SU-DHL-6 (cell line): Measurements from ENCODE around the gene PROX2.

Experiments used
- H2AFZ ChIP-seq: fragments of 200-600 bp; sonication (generic); 2 replicates; pipeline ENCODE4 v1.6.1; 2014; ENCODE audit warnings: low read depth, mild to moderate bottlenecking, moderate library complexity, mixed read lengths, antibody characterized with exemption, low read length; ENCODE audit not compliant: severe bottlenecking
- H3F3A ChIP-seq: fragments of 200-600 bp; shearing (Covaris generic); 2 replicates; pipeline ENCODE4 v1.6.0; 2016; ENCODE audit warnings: antibody characterized with exemption, mild to moderate bottlenecking; ENCODE audit not compliant: insufficient read depth
- H3K27ac ChIP-seq: fragments of 200-600 bp; sonication (generic); 2 replicates; pipeline ENCODE4 v1.5.1; 2016; ENCODE audit warnings: low read depth, mild to moderate bottlenecking, low read length, moderate library complexity, mixed read lengths
- H3K27me3 ChIP-seq: fragments of 200-600 bp; sonication (generic), shearing (Covaris generic); 2 replicates; pipeline ENCODE4 v1.6.0; 2014; ENCODE audit warnings: mild to moderate bottlenecking, low read length
- H3K36me3 ChIP-seq: fragments of 200-600 bp; sonication (generic); 2 replicates; pipeline ENCODE4 v1.6.1; 2014; ENCODE audit warnings: mild to moderate bottlenecking, low read length, mixed read lengths
- H3K4me2 ChIP-seq: fragments of 300-600, 200-600 bp; shearing (Covaris generic), sonication (generic); 2 replicates; pipeline ENCODE4 v1.6.0; 2014; ENCODE audit warnings: low read length, low read depth, mild to moderate bottlenecking; ENCODE audit not compliant: poor library complexity, severe bottlenecking
- H3K4me3 ChIP-seq: fragments of 200-600 bp; sonication (generic); 2 replicates; pipeline ENCODE4 v1.5.1; 2014; ENCODE audit warnings: antibody characterized with exemption, low read length, mild to moderate bottlenecking, mixed read lengths; ENCODE audit not compliant: insufficient read depth, poor library complexity, severe bottlenecking
- H3K79me2 ChIP-seq: fragments of 200-600 bp; sonication (generic); 2 replicates; pipeline ENCODE4 v1.6.1; 2014; ENCODE audit warnings: mild to moderate bottlenecking, low read length, moderate library complexity; ENCODE audit not compliant: insufficient read depth
- H3K9ac ChIP-seq: fragments of 200-600 bp; sonication (generic); 2 replicates; pipeline ENCODE4 v1.7.0; 2014; ENCODE audit warnings: mild to moderate bottlenecking, low read length
- H3K9me2 ChIP-seq: fragments of 200-600 bp; sonication (generic); replicated peaks from 2 replicates; pipeline ENCODE4 v1.6.1; 2014; ENCODE audit warnings: low read length; ENCODE audit not compliant: insufficient read depth
- H3K9me3 ChIP-seq: fragments of 200-600 bp; sonication (generic); 2 replicates; pipeline ENCODE4 v1.6.1; 2014; ENCODE audit warnings: low read length, mixed read lengths; ENCODE audit not compliant: insufficient read depth
- H4K20me1 ChIP-seq: fragments of 200-600 bp; sonication (generic); 2 replicates; pipeline ENCODE4 v1.6.1; 2014; ENCODE audit warnings: low read depth, mild to moderate bottlenecking, antibody characterized with exemption, low read length, moderate library complexity, mixed read lengths
- CTCF ChIP-seq: fragments of 200-600 bp; sonication (generic); IDR thresholded peaks from one replicate; pipeline ENCODE4 v1.5.1; 2017; ENCODE audit warnings: antibody characterized with exemption, mild to moderate bottlenecking, low read length, moderate library complexity; ENCODE audit not compliant: insufficient read depth, poor library complexity, severe bottlenecking
- EZH2phosphoT487 ChIP-seq: fragments of 200-600 bp; sonication (generic), shearing (Covaris generic); conservative IDR thresholded peaks from 2 replicates; pipeline ENCODE4 v1.6.1; 2018; ENCODE audit warnings: mild to moderate bottlenecking, antibody characterized with exemption, low read length, moderate library complexity, mixed read lengths

The PROX2 gene

GRCh38 chr14:74866708-74867389 lies 9.1 kb downstream of the PROX2 start:
- Histone ChIP-seq H4K20me1 (no peaks in the 10 kb centered on the region), H3F3A (no peaks in the 10 kb centered on the region), H3K4me2 (no peak overlapping the region), H3K36me3 (no peaks in the 10 kb centered on the region), H3K27ac (no peak overlapping the region), H3K9ac (no peak overlapping the region), H3K27me3 (no peaks in the 10 kb centered on the region), H3K79me2 (no peaks in the 10 kb centered on the region), H3K4me3 (no peak overlapping the region), H3K9me2 (no peaks in the 10 kb centered on the region), H2AFZ (no peak overlapping the region), H3K9me3 (no peaks in the 10 kb centered on the region)
- TF ChIP-seq EZH2phosphoT487 (no peak), CTCF (no peak)

DNA sequence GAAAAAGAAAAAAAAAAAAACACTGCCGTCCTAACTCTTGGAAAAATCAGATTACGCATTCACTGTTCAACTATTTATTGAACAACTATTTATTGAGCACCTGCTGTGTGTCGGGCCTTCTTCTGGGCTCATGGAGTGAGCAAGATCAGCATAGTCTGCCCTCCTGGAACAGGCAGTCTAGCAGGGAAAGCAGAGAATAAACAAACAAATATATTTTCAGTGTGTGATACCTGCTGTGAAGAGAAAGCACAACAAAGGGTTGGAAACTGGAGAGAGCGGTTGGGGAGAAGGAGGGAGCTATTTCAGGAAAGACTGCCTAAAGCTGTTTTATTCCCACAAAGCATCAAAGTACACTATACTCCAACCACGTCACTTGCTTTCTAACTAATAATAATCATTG lies 10.8 kb downstream of the PROX2 start:
- no peaks in the 10 kb centered on the region for H3K36me3 ChIP-seq
- no peaks in the 10 kb centered on the region for H4K20me1 ChIP-seq
- no peaks in the 10 kb centered on the region for H3F3A ChIP-seq
- no peak overlapping the region for H2AFZ ChIP-seq
- TF ChIP-seq CTCF (no peak), EZH2phosphoT487 (no peak)
- no peak overlapping the region for H3K4me2 ChIP-seq
- H3K9me3 ChIP-seq, result no peaks in the 10 kb centered on the region
- H3K79me2 ChIP-seq, result no peaks in the 10 kb centered on the region
- H3K27me3 ChIP-seq, result no peaks in the 10 kb centered on the region
- H3K9ac ChIP-seq, result no peak overlapping the region
- no peak overlapping the region for H3K4me3 ChIP-seq
- no peak overlapping the region for H3K27ac ChIP-seq
- no peaks in the 10 kb centered on the region for H3K9me2 ChIP-seq

DNA sequence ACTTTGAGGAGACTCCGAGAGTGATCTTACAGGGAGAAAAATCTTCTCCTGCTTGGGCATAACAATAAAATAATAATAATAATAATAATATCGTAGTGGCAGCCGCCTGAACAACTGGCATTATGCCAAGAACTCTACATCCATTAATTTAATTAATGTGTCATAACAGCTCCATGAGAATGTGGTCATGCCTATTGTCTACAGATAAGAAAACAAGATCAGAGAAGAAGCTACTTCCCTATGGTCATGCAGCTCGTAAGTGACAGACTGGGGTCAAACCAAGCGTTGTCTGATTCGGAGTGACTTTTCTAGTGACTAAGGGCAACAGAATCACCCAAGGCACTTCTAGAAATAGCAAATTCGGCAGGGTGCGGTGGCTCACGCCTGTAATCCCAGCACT lies 11.7 kb downstream of the PROX2 start:
- no peaks in the 10 kb centered on the region for H3F3A ChIP-seq
- H3K27ac ChIP-seq, result no peak overlapping the region

More for the DNA sequence above, 11.7 kb downstream of the PROX2 start:
- Histone ChIP-seq H3K36me3 (no peaks in the 10 kb centered on the region), H3K4me2 (no peak overlapping the region), H3K9ac (no peak overlapping the region), H4K20me1 (no peaks in the 10 kb centered on the region), H2AFZ (no peak overlapping the region), H3K27me3 (no peaks in the 10 kb centered on the region), H3K79me2 (no peaks in the 10 kb centered on the region), H3K4me3 (no peak overlapping the region), H3K9me3 (no peaks in the 10 kb centered on the region), H3K9me2 (no peaks in the 10 kb centered on the region)
- TF ChIP-seq CTCF (no peak), EZH2phosphoT487 (no peak)
